Fibroblast of lung (primary cell): ENCODE results near the gene ADI1.

Experiments
- CTCF ChIP-seq, 2 donors: IDR thresholded peaks in 1 of 2; conservative IDR thresholded peaks in 1 of 2; 1 replicate in 1 of 2; 2 replicates in 1 of 2; pipeline ENCODE4 v1.5.1; 2011 to 2012; ENCODE audit warnings: low read length in 2 of 2, control low read depth in 1 of 2, inconsistent platforms in 1 of 2, low read depth in 1 of 2, mild to moderate bottlenecking in 1 of 2
- EZH2 ChIP-seq: IDR thresholded peaks from 2 replicates; pipeline ENCODE4 v1.5.1; 2012; ENCODE audit warnings: low read length, control low read depth, mild to moderate bottlenecking; ENCODE audit errors: missing control alignments

- TF ChIP-seq CTCF (conservative IDR thresholded peaks at IDR 0.05 in 1 of 2, IDR thresholded peaks at IDR 0.05 in 1 of 2; ENCODE audit: low read depth in 1 of 2, low read length in 2 of 2) (peak; percentile 86 to 97), EZH2 (no peak)
These were observed 57.4 kb downstream of the ADI1 start for GRCh38 chr2:3461801-3462492.
